ENCODE results near the gene ARRDC4. TPM values are rescaled to one million over a fixed set of nuclear protein-coding genes. Genes with fewer than 3 reads are reported as not detected.

ARRDC4 gene
- total RNA-seq, 1 donor from 2014 or later, result 29.7 TPM

DNA sequence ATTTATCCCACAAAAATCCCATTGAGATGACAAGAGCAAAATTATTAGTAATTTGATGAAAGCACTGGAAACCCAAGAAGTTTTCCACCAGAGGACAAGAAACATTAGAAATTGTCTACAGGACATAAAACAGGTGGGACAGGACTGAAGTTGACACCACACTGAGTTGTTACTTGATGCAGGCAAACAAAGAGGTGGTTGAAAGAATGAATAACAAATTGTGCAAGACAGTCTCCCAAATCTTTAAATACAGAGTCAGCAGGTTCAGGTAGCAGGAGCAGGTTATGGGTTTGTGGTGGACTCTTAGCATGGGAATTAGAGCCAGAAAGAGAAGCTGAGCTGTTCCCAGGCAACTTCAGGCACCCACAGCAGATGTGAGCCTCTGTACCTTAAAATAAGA lies 30.3 kb upstream of the ARRDC4 start:
- Histone ChIP-seq H3K4me1 (no peaks in the 10 kb centered on the region), H3K4me3 (no peak overlapping the region), H3K27me3 (no peaks in the 10 kb centered on the region), H3K27ac (no peak overlapping the region), H3K9me3 (no peaks in the 10 kb centered on the region), H3K36me3 (no peaks in the 10 kb centered on the region)
- no peak for TF ChIP-seq CTCF (IDR thresholded peaks at IDR 0.05)
- intact Hi-C loops (cut with DNase I), result no loop called here
- no peak for DNase-seq (ENCODE audit: low spot score in 2 of 2)

DNA sequence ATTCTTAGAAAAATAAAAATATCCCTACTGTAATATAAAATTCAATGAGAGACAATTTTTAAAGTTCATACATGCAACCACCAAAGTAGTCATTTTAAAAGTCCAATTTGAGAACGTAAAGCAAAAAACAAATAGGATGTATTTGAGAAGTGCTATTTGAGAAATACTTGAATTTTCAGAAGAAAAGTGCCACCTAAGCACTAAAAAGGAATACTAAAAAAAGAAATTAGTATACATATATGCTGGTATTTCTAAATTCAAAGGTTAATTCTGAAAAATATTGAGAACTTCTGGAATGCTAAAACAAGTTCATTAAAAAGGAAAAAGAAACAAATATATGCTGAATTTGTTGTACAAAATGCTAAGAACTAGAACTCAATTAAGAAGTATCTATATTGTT lies 29.2 kb upstream of the ARRDC4 start:
- Histone ChIP-seq H3K27me3 (no peaks in the 10 kb centered on the region), H3K4me3 (no peak overlapping the region), H3K36me3 (no peaks in the 10 kb centered on the region), H3K9me3 (no peaks in the 10 kb centered on the region), H3K27ac (no peak overlapping the region), H3K4me1 (no peaks in the 10 kb centered on the region)
- no peak for DNase-seq (ENCODE audit: low spot score in 2 of 2)
- no peak for TF ChIP-seq CTCF (IDR thresholded peaks at IDR 0.05)
- intact Hi-C loops (cut with DNase I), result no loop called here

GRCh38 chr15:97933589-97933988 lies 26.9 kb upstream of the ARRDC4 start:
- TF ChIP-seq CTCF (IDR thresholded peaks at IDR 0.05), result no peak
- no peaks in the 10 kb centered on the region for H3K9me3 ChIP-seq

DNA sequence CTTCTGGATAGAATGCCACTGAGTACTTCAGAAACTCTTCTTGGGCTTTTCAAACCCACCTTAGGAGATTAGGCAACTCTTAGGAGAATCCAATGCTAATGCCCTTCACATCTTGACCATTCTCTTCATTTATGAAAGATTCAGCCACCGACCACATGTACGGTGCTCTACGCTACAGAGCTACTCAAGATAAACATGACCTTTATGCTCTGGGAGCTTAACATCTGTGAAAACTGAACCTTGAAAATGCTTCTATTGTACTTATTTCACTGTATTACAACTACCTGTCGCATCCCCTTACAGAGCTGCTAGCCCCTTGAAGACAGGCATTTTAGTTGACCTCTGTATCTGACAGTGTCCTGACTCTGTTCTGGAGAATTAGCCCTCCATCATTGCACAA lies 19.5 kb upstream of the ARRDC4 start:
- H3K9me3 ChIP-seq, result no peaks in the 10 kb centered on the region

More at GRCh38 chr15:97933589-97933988, 26.9 kb upstream of the ARRDC4 start:
- no peaks in the 10 kb centered on the region for H3K4me1 ChIP-seq
- H3K36me3 ChIP-seq, result no peaks in the 10 kb centered on the region
- H3K27me3 ChIP-seq, result no peaks in the 10 kb centered on the region
- no peak overlapping the region for H3K4me3 ChIP-seq
- intact Hi-C loops (cut with DNase I), result no loop called here
- H3K27ac ChIP-seq, result no peak overlapping the region
- no peak for DNase-seq (ENCODE audit: low spot score in 2 of 2)

DNA sequence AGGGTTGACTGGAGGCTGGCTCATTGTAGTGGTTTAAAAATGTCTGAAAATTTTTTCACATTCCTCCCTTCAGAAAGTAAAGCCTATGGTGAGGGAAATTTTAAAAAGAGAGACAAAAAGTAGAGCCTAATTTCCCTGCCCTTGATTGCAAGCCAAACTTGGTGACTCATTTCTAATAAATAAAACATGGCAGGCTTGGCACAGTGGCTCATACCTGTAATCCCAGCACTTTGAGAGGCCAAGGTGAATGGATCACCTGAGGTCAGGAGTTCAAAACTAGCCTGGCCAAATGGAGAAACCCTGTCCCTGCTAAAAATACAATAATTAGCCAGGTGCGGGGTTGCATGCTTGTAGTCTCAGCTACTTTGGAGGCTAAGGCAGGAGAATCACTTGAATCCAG lies 18.9 kb upstream of the ARRDC4 start:
- no peak for DNase-seq (ENCODE audit: low spot score in 2 of 2)
- Histone ChIP-seq H3K4me1 (no peaks in the 10 kb centered on the region), H3K9me3 (no peaks in the 10 kb centered on the region), H3K4me3 (no peak overlapping the region), H3K27me3 (no peaks in the 10 kb centered on the region), H3K27ac (no peak overlapping the region), H3K36me3 (no peaks in the 10 kb centered on the region)
- no peak for TF ChIP-seq CTCF (IDR thresholded peaks at IDR 0.05)
- intact Hi-C loops (cut with DNase I), result no loop called here

More for the DNA sequence above, 19.5 kb upstream of the ARRDC4 start:
- Histone ChIP-seq H3K4me3 (no peak overlapping the region), H3K27me3 (no peaks in the 10 kb centered on the region), H3K36me3 (no peaks in the 10 kb centered on the region), H3K4me1 (no peaks in the 10 kb centered on the region), H3K27ac (no peak overlapping the region)
- DNase-seq (ENCODE audit: low spot score in 2 of 2), result no peak
- no peak for TF ChIP-seq CTCF (IDR thresholded peaks at IDR 0.05)
- intact Hi-C loops (cut with DNase I), result no loop called here

GRCh38 chr15:97944724-97945123 lies 15.8 kb upstream of the ARRDC4 start:
- Histone ChIP-seq H3K36me3 (no peaks in the 10 kb centered on the region), H3K4me3 (no peak overlapping the region), H3K27me3 (no peaks in the 10 kb centered on the region), H3K27ac (no peak overlapping the region), H3K9me3 (no peaks in the 10 kb centered on the region), H3K4me1 (no peaks in the 10 kb centered on the region)
- intact Hi-C loops (cut with DNase I), result no loop called here
- no peak for DNase-seq (ENCODE audit: low spot score in 2 of 2)
- no peak for TF ChIP-seq CTCF (IDR thresholded peaks at IDR 0.05)
